Panc1 (cell line): ENCODE measurements around the gene BOLA1.
"Not testable (repeated sequence)": the region's sequence is repeated elsewhere in the genome, so short reads cannot be mapped to it uniquely, and the experiment has no call there.

ENCODE experiments used
- POLR2AphosphoS5 ChIP-seq: IDR thresholded peaks from 2 replicates; pipeline ENCODE4 v1.6.1; 2012; ENCODE audit warnings: mild to moderate bottlenecking, low read depth, low read length, moderate library complexity
- SIN3A ChIP-seq: IDR thresholded peaks from 2 replicates; pipeline ENCODE4 v1.6.1; 2012; ENCODE audit warnings: low read depth, mild to moderate bottlenecking, low read length, moderate library complexity, borderline replicate concordance; ENCODE audit not compliant: insufficient read depth
- TCF7L2 ChIP-seq: IDR thresholded peaks from 2 replicates; pipeline ENCODE4 v1.6.1; 2011; ENCODE audit warnings: mild to moderate bottlenecking, low read depth, low read length, inconsistent platforms
- TF ChIP-seq, protein P1 (sequence below): fragments of 450-650 bp; IDR thresholded peaks from 2 replicates; pipeline ENCODE4 v1.5.1; 2017; ENCODE audit warnings: mild to moderate bottlenecking

DNA sequence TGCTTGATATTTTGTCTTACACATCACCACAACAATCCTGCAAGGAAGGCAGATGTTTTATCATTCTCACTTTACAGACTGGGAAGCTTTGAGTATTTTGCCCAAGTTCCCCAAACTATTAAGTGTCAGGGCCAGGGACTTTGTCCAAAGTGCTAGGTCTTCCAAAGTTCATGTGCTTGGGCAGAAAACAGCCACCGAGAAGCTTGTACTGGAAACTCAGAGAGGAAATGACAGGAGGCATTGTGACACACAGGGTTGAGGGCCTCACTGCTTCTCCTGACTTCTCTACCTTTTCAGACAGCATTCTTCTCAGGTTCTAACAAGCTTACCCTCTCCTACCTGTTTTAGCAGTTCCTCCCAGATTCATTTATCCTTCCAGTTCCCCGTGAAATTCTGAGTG lies 32.5 kb upstream of the BOLA1 start:
- not testable (repeated sequence) for TF ChIP-seq TCF7L2, POLR2AphosphoS5, SIN3A
- TF ChIP-seq, protein P1, sequence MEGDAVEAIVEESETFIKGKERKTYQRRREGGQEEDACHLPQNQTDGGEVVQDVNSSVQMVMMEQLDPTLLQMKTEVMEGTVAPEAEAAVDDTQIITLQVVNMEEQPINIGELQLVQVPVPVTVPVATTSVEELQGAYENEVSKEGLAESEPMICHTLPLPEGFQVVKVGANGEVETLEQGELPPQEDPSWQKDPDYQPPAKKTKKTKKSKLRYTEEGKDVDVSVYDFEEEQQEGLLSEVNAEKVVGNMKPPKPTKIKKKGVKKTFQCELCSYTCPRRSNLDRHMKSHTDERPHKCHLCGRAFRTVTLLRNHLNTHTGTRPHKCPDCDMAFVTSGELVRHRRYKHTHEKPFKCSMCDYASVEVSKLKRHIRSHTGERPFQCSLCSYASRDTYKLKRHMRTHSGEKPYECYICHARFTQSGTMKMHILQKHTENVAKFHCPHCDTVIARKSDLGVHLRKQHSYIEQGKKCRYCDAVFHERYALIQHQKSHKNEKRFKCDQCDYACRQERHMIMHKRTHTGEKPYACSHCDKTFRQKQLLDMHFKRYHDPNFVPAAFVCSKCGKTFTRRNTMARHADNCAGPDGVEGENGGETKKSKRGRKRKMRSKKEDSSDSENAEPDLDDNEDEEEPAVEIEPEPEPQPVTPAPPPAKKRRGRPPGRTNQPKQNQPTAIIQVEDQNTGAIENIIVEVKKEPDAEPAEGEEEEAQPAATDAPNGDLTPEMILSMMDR, result not testable (repeated sequence)
